ENCODE data around the gene FMO1.

Gene FMO1

GRCh38 chr1:171265686-171266085 is 17.4 kb downstream of the FMO1 start:
- H3K4me3 ChIP-seq (ENCODE audit: low read length) = no peak overlapping the region
- no peaks in the 10 kb centered on the region for H4K20me1 ChIP-seq (ENCODE audit: insufficient read depth, low read length)
- no peak overlapping the region for H2AFZ ChIP-seq (ENCODE audit: low read length)
- no peaks in the 10 kb centered on the region for H3K9me2 ChIP-seq (replicated peaks; ENCODE audit: insufficient read depth, low read length)
- no peaks in the 10 kb centered on the region for H3F3A ChIP-seq (ENCODE audit: insufficient read depth, low read length)
- H3K27me3 ChIP-seq (replicated peaks; ENCODE audit: insufficient read depth, low read length) = no peaks in the 10 kb centered on the region
- H3K4me2 ChIP-seq (ENCODE audit: low read depth, low read length) = no peak overlapping the region
- H3K27ac ChIP-seq (ENCODE audit: low read length) = no peak overlapping the region
- no peaks in the 10 kb centered on the region for H3K36me3 ChIP-seq (replicated peaks; ENCODE audit: insufficient read depth, low read length)
- no peak overlapping the region for H3K9ac ChIP-seq (ENCODE audit: low read length)
- no peaks in the 10 kb centered on the region for H3K9me3 ChIP-seq (replicated peaks; ENCODE audit: insufficient read depth, low read length)
- no peaks in the 10 kb centered on the region for H3K4me1 ChIP-seq (ENCODE audit: low read length)
- DNase-seq = no peak
- H3K79me2 ChIP-seq (ENCODE audit: low read length) = no peaks in the 10 kb centered on the region
- TF ChIP-seq EZH2phosphoT487 (IDR thresholded peaks at IDR 0.05; ENCODE audit: low read length) = no peak
- TF ChIP-seq EZH2 (optimal IDR thresholded peaks at IDR 0.05; ENCODE audit: low read depth, low read length) = no peak
- TF ChIP-seq CTCF (IDR thresholded peaks at IDR 0.05; ENCODE audit: low read length) = no peak

GRCh38 chr1:171266930-171267329 is 18.6 kb downstream of the FMO1 start:
- TF ChIP-seq EZH2phosphoT487 (IDR thresholded peaks at IDR 0.05; ENCODE audit: low read length) (no peak), EZH2 (optimal IDR thresholded peaks at IDR 0.05; ENCODE audit: low read depth, low read length) (no peak), CTCF (IDR thresholded peaks at IDR 0.05; ENCODE audit: low read length) (no peak)
- Histone ChIP-seq H3K27ac (ENCODE audit: low read length) (no peak overlapping the region), H2AFZ (ENCODE audit: low read length) (no peak overlapping the region), H3K36me3 (replicated peaks; ENCODE audit: insufficient read depth, low read length) (no peaks in the 10 kb centered on the region), H3K9ac (ENCODE audit: low read length) (no peak overlapping the region), H3K79me2 (ENCODE audit: low read length) (no peaks in the 10 kb centered on the region), H3K4me2 (ENCODE audit: low read depth, low read length) (no peak overlapping the region), H3K4me3 (ENCODE audit: low read length) (no peak overlapping the region), H3K9me2 (replicated peaks; ENCODE audit: insufficient read depth, low read length) (no peaks in the 10 kb centered on the region), H3K27me3 (replicated peaks; ENCODE audit: insufficient read depth, low read length) (no peaks in the 10 kb centered on the region), H4K20me1 (ENCODE audit: insufficient read depth, low read length) (no peaks in the 10 kb centered on the region), H3F3A (ENCODE audit: insufficient read depth, low read length) (no peaks in the 10 kb centered on the region), H3K4me1 (ENCODE audit: low read length) (no peaks in the 10 kb centered on the region), H3K9me3 (replicated peaks; ENCODE audit: insufficient read depth, low read length) (no peaks in the 10 kb centered on the region)
- DNase-seq = no peak

GRCh38 chr1:171267391-171267790 is 19.1 kb downstream of the FMO1 start:
- no peaks in the 10 kb centered on the region for H3K79me2 ChIP-seq (ENCODE audit: low read length)
- H2AFZ ChIP-seq (ENCODE audit: low read length) = no peak overlapping the region
- no peak overlapping the region for H3K27ac ChIP-seq (ENCODE audit: low read length)
- H3F3A ChIP-seq (ENCODE audit: insufficient read depth, low read length) = no peaks in the 10 kb centered on the region
- no peaks in the 10 kb centered on the region for H3K4me1 ChIP-seq (ENCODE audit: low read length)
- no peak for DNase-seq
- no peak overlapping the region for H3K4me3 ChIP-seq (ENCODE audit: low read length)
- no peak for TF ChIP-seq EZH2phosphoT487 (IDR thresholded peaks at IDR 0.05; ENCODE audit: low read length)
- TF ChIP-seq EZH2 (optimal IDR thresholded peaks at IDR 0.05; ENCODE audit: low read depth, low read length) = no peak
- no peak for TF ChIP-seq CTCF (IDR thresholded peaks at IDR 0.05; ENCODE audit: low read length)
- no peak overlapping the region for H3K4me2 ChIP-seq (ENCODE audit: low read depth, low read length)
- no peak overlapping the region for H3K9ac ChIP-seq (ENCODE audit: low read length)
- no peaks in the 10 kb centered on the region for H3K9me2 ChIP-seq (replicated peaks; ENCODE audit: insufficient read depth, low read length)
- H3K27me3 ChIP-seq (replicated peaks; ENCODE audit: insufficient read depth, low read length) = no peaks in the 10 kb centered on the region
- H3K36me3 ChIP-seq (replicated peaks; ENCODE audit: insufficient read depth, low read length) = no peaks in the 10 kb centered on the region
- H4K20me1 ChIP-seq (ENCODE audit: insufficient read depth, low read length) = no peaks in the 10 kb centered on the region
- H3K9me3 ChIP-seq (replicated peaks; ENCODE audit: insufficient read depth, low read length) = no peaks in the 10 kb centered on the region

Measured in MM.1S (cell line).